ENCODE data around the gene POLR3H.
"Not testable (repeated sequence)": the region's sequence is repeated elsewhere in the genome, so short reads cannot be mapped to it uniquely, and the experiment has no call there.

Gene POLR3H

GRCh38 chr22:41543854-41544670 lies at the start of gene POLR3H:
TSS of gene POLR3H (minus strand) at chr22:41544470. CDS start at chr22:41544101, 369 bp downstream.
- Mint-ChIP-seq H3K9me3 (no peaks in the 10 kb centered on the region), H3K27ac (peak within 1 kb of the TSS; percentile 95), H3K4me1 (peaks cover 52% of the 10 kb centered on the region), H3K27me3 (no peaks in the 10 kb centered on the region), H3K36me3 (peaks cover 13% of the 10 kb centered on the region), H3K4me3 (peak within 1 kb of the TSS; percentile 96)
- peak; percentile 99 for ATAC-seq

GRCh38 chr22:41593336-41593960 lies 49.2 kb upstream of the POLR3H start:
- Mint-ChIP-seq H3K36me3 (peaks cover 18% of the 10 kb centered on the region), H3K4me1 (peaks cover 17% of the 10 kb centered on the region)
- H3K27me3 Mint-ChIP-seq, H3K27ac Mint-ChIP-seq, H3K4me3 Mint-ChIP-seq, ATAC-seq, H3K9me3 Mint-ChIP-seq: not testable (repeated sequence)

GRCh38 chr22:41589391-41590241 lies 45.3 kb upstream of the POLR3H start, which contains the start of gene PMM1:
TSS of gene PMM1 (minus strand) at chr22:41589840. CDS start at chr22:41589805, 35 bp downstream.
- peaks cover 6% of the 10 kb centered on the region for H3K36me3 Mint-ChIP-seq
- no peaks in the 10 kb centered on the region for H3K9me3 Mint-ChIP-seq
- H3K4me1 Mint-ChIP-seq: peaks cover 17% of the 10 kb centered on the region
- peak within 1 kb of the TSS; percentile 82 for H3K27ac Mint-ChIP-seq
- ATAC-seq: peak; percentile 99
- peak within 1 kb of the TSS; percentile 90 for H3K4me3 Mint-ChIP-seq
- no peaks in the 10 kb centered on the region for H3K27me3 Mint-ChIP-seq

- H3K27me3 Mint-ChIP-seq: no peaks in the 10 kb centered on the region
- H3K4me1 Mint-ChIP-seq: peaks cover 17% of the 10 kb centered on the region
- H3K9me3 Mint-ChIP-seq: no peaks in the 10 kb centered on the region
- no peak overlapping the region for H3K4me3 Mint-ChIP-seq
- no peak overlapping the region for H3K27ac Mint-ChIP-seq
- no peak for ATAC-seq
- peaks cover 14% of the 10 kb centered on the region for H3K36me3 Mint-ChIP-seq
These were observed 43.1 kb upstream of the POLR3H start for GRCh38 chr22:41587347-41587723.

- Mint-ChIP-seq H3K4me1 (peaks cover 17% of the 10 kb centered on the region), H3K27me3 (no peaks in the 10 kb centered on the region), H3K27ac (no peak overlapping the region), H3K4me3 (no peak overlapping the region), H3K36me3 (peaks cover 17% of the 10 kb centered on the region), H3K9me3 (no peaks in the 10 kb centered on the region)
- no peak for ATAC-seq
These were observed 41.6 kb upstream of the POLR3H start for GRCh38 chr22:41585898-41586297.

GRCh38 chr22:41584881-41585280 lies 40.6 kb upstream of the POLR3H start:
- no peaks in the 10 kb centered on the region for H3K9me3 Mint-ChIP-seq
- no peaks in the 10 kb centered on the region for H3K27me3 Mint-ChIP-seq
- H3K4me3 Mint-ChIP-seq: no peak overlapping the region
- H3K4me1 Mint-ChIP-seq: peaks cover 22% of the 10 kb centered on the region
- H3K27ac Mint-ChIP-seq: no peak overlapping the region
- no peak for ATAC-seq
- H3K36me3 Mint-ChIP-seq: peaks cover 23% of the 10 kb centered on the region

GRCh38 chr22:41582694-41583093 lies 38.4 kb upstream of the POLR3H start:
- Mint-ChIP-seq H3K36me3 (peaks cover 34% of the 10 kb centered on the region), H3K27ac (no peak overlapping the region)

GRCh38 chr22:41579997-41580355 lies 35.7 kb upstream of the POLR3H start:
- H3K27ac Mint-ChIP-seq: no peak overlapping the region
- no peak for ATAC-seq
- H3K27me3 Mint-ChIP-seq: no peaks in the 10 kb centered on the region
- no peak overlapping the region for H3K4me3 Mint-ChIP-seq
- peaks cover 5% of the 10 kb centered on the region for H3K4me1 Mint-ChIP-seq
- no peaks in the 10 kb centered on the region for H3K9me3 Mint-ChIP-seq
- H3K36me3 Mint-ChIP-seq: peaks cover 51% of the 10 kb centered on the region

More at GRCh38 chr22:41582694-41583093, 38.4 kb upstream of the POLR3H start:
- Mint-ChIP-seq H3K4me3 (no peak overlapping the region), H3K4me1 (peaks cover 5% of the 10 kb centered on the region), H3K27me3 (no peaks in the 10 kb centered on the region), H3K9me3 (no peaks in the 10 kb centered on the region)
- no peak for ATAC-seq

- ATAC-seq: no peak
- no peak overlapping the region for H3K4me3 Mint-ChIP-seq
- H3K27ac Mint-ChIP-seq: no peak overlapping the region
- no peaks in the 10 kb centered on the region for H3K9me3 Mint-ChIP-seq
- peaks cover 46% of the 10 kb centered on the region for H3K36me3 Mint-ChIP-seq
- no peaks in the 10 kb centered on the region for H3K27me3 Mint-ChIP-seq
- peaks cover 5% of the 10 kb centered on the region for H3K4me1 Mint-ChIP-seq
These were observed 35.2 kb upstream of the POLR3H start for GRCh38 chr22:41579297-41579996.

- Mint-ChIP-seq H3K9me3 (no peaks in the 10 kb centered on the region), H3K27me3 (no peaks in the 10 kb centered on the region), H3K4me1 (peaks cover 5% of the 10 kb centered on the region), H3K36me3 (peaks cover 46% of the 10 kb centered on the region), H3K4me3 (no peak overlapping the region), H3K27ac (no peak overlapping the region)
- ATAC-seq: no peak
These were observed 34.5 kb upstream of the POLR3H start for GRCh38 chr22:41578818-41579217.

- Mint-ChIP-seq H3K27ac (no peak overlapping the region), H3K4me3 (no peak overlapping the region), H3K9me3 (no peaks in the 10 kb centered on the region), H3K36me3 (peaks cover 46% of the 10 kb centered on the region), H3K4me1 (peaks cover 5% of the 10 kb centered on the region), H3K27me3 (no peaks in the 10 kb centered on the region)
- no peak for ATAC-seq
These were observed 33.8 kb upstream of the POLR3H start for GRCh38 chr22:41578114-41578513.

- no peak overlapping the region for H3K27ac Mint-ChIP-seq
- peaks cover 5% of the 10 kb centered on the region for H3K4me1 Mint-ChIP-seq
- peaks cover 36% of the 10 kb centered on the region for H3K36me3 Mint-ChIP-seq
- no peak overlapping the region for H3K4me3 Mint-ChIP-seq
- no peaks in the 10 kb centered on the region for H3K27me3 Mint-ChIP-seq
- peaks cover 3% of the 10 kb centered on the region for H3K9me3 Mint-ChIP-seq
- ATAC-seq: peak; percentile 49
These were observed 32.6 kb upstream of the POLR3H start for GRCh38 chr22:41576877-41577276.

- no peak overlapping the region for H3K27ac Mint-ChIP-seq
- H3K4me3 Mint-ChIP-seq: no peak overlapping the region
- peaks cover 36% of the 10 kb centered on the region for H3K36me3 Mint-ChIP-seq
- no peak for ATAC-seq
- H3K4me1 Mint-ChIP-seq: peaks cover 5% of the 10 kb centered on the region
- H3K27me3 Mint-ChIP-seq: no peaks in the 10 kb centered on the region
- H3K9me3 Mint-ChIP-seq: peaks cover 3% of the 10 kb centered on the region
These were observed 31.3 kb upstream of the POLR3H start for GRCh38 chr22:41575533-41575932.

GRCh38 chr22:41574847-41575381 lies 30.6 kb upstream of the POLR3H start:
- Mint-ChIP-seq H3K9me3 (peaks cover 3% of the 10 kb centered on the region), H3K4me1 (no peaks in the 10 kb centered on the region), H3K4me3 (no peak overlapping the region), H3K27me3 (no peaks in the 10 kb centered on the region), H3K36me3 (peaks cover 31% of the 10 kb centered on the region), H3K27ac (no peak overlapping the region)
- ATAC-seq: no peak
